ENCODE measurements around the gene OR8K1. TPM values are rescaled to one million over a fixed set of nuclear protein-coding genes. Genes with fewer than 3 reads are reported as not detected.

The OR8K1 gene
- total and polyA plus RNA-seq, 2 experiments from 2014 or later: not detected

- Histone ChIP-seq H3K9me3 (ENCODE audit: low read depth) (no peaks in the 10 kb centered on the region), H3K36me3 (ENCODE audit: low read depth) (no peaks in the 10 kb centered on the region), H3K4me1 (ENCODE audit: insufficient read depth) (no peaks in the 10 kb centered on the region), H3K27me3 (replicated peaks; ENCODE audit: insufficient read depth) (no peaks in the 10 kb centered on the region), H3F3A (ENCODE audit: insufficient read depth) (no peaks in the 10 kb centered on the region), H3K4me3 (no peak overlapping the region), H3K79me2 (ENCODE audit: insufficient read depth) (no peaks in the 10 kb centered on the region), H3K4me2 (ENCODE audit: unreplicated experiment) (no peak overlapping the region), H4K20me1 (ENCODE audit: insufficient read depth) (no peaks in the 10 kb centered on the region), H3K9ac (no peak overlapping the region), H3K27ac (no peak overlapping the region), H2AFZ (no peak overlapping the region), H3K9me2 (ENCODE audit: insufficient read depth) (no peaks in the 10 kb centered on the region)
- TF ChIP-seq EZH2phosphoT487 (IDR thresholded peaks at IDR 0.05; ENCODE audit: insufficient read depth, low read depth) (no peak), EZH2 (IDR thresholded peaks at IDR 0.05; ENCODE audit: insufficient read depth, poor library complexity, severe bottlenecking) (no peak)
- in situ Hi-C loops (cut with MboI): no loop called here
- WGBS, 2 experiments (ENCODE audit: low coverage in 1 of 2, low lambda C conversion rate in 2 of 2, missing lambda C conversion rate in 2 of 2): 55 to 56% methylated on average over 34 of the region's 34 CpGs
- DNase-seq: no peak
Measured at GRCh38 chr11:56331861-56332491, 13.9 kb upstream of the OR8K1 start.

GRCh38 chr11:56333156-56333555, 12.7 kb upstream of the OR8K1 start:
- no peak overlapping the region for H3K27ac ChIP-seq
- no peaks in the 10 kb centered on the region for H3K4me1 ChIP-seq (ENCODE audit: insufficient read depth)
- no peaks in the 10 kb centered on the region for H3K79me2 ChIP-seq (ENCODE audit: insufficient read depth)
- TF ChIP-seq EZH2 (IDR thresholded peaks at IDR 0.05; ENCODE audit: insufficient read depth, poor library complexity, severe bottlenecking) (no peak), EZH2phosphoT487 (IDR thresholded peaks at IDR 0.05; ENCODE audit: insufficient read depth, low read depth) (no peak)
- in situ Hi-C loops (cut with MboI): no loop called here
- DNase-seq: no peak
- no peak overlapping the region for H3K9ac ChIP-seq
- no peaks in the 10 kb centered on the region for H3K36me3 ChIP-seq (ENCODE audit: low read depth)
- H4K20me1 ChIP-seq (ENCODE audit: insufficient read depth): no peaks in the 10 kb centered on the region
- no peaks in the 10 kb centered on the region for H3K9me2 ChIP-seq (ENCODE audit: insufficient read depth)
- no peaks in the 10 kb centered on the region for H3F3A ChIP-seq (ENCODE audit: insufficient read depth)
- H3K4me3 ChIP-seq: no peak overlapping the region
- H3K4me2 ChIP-seq (ENCODE audit: unreplicated experiment): no peak overlapping the region
- H3K9me3 ChIP-seq (ENCODE audit: low read depth): no peaks in the 10 kb centered on the region
- WGBS, 2 experiments (ENCODE audit: low coverage in 1 of 2, low lambda C conversion rate in 2 of 2, missing lambda C conversion rate in 2 of 2): 0 to 6% methylated on average over 3 of the region's 3 CpGs
- H2AFZ ChIP-seq: no peak overlapping the region
- H3K27me3 ChIP-seq (replicated peaks; ENCODE audit: insufficient read depth): no peaks in the 10 kb centered on the region

- Histone ChIP-seq H3K4me1 (ENCODE audit: insufficient read depth) (no peaks in the 10 kb centered on the region), H3K9me3 (ENCODE audit: low read depth) (no peaks in the 10 kb centered on the region), H2AFZ (no peak overlapping the region), H3F3A (ENCODE audit: insufficient read depth) (no peaks in the 10 kb centered on the region), H3K79me2 (ENCODE audit: insufficient read depth) (no peaks in the 10 kb centered on the region), H3K4me2 (ENCODE audit: unreplicated experiment) (no peak overlapping the region), H3K9ac (no peak overlapping the region), H3K4me3 (no peak overlapping the region), H4K20me1 (ENCODE audit: insufficient read depth) (no peaks in the 10 kb centered on the region), H3K36me3 (ENCODE audit: low read depth) (no peaks in the 10 kb centered on the region), H3K27me3 (replicated peaks; ENCODE audit: insufficient read depth) (no peaks in the 10 kb centered on the region), H3K27ac (no peak overlapping the region), H3K9me2 (ENCODE audit: insufficient read depth) (no peaks in the 10 kb centered on the region)
- in situ Hi-C loops (cut with MboI): no loop called here
- DNase-seq: no peak
- TF ChIP-seq EZH2 (IDR thresholded peaks at IDR 0.05; ENCODE audit: insufficient read depth, poor library complexity, severe bottlenecking): no peak
- TF ChIP-seq EZH2phosphoT487 (IDR thresholded peaks at IDR 0.05; ENCODE audit: insufficient read depth, low read depth): no peak
Measured at GRCh38 chr11:56340289-56340688, 5.5 kb upstream of the OR8K1 start.

- H4K20me1 ChIP-seq (ENCODE audit: insufficient read depth): no peaks in the 10 kb centered on the region
- no peaks in the 10 kb centered on the region for H3F3A ChIP-seq (ENCODE audit: insufficient read depth)
- no peak for TF ChIP-seq EZH2phosphoT487 (IDR thresholded peaks at IDR 0.05; ENCODE audit: insufficient read depth, low read depth)
Measured at GRCh38 chr11:56353991-56354390, 8.2 kb downstream of the OR8K1 start, which contains the start of gene OR8J1. Gene OR8J1 (plus strand): TSS chr11:56354291. CDS start chr11:56360247, 5,956 bp downstream.

GRCh38 chr11:56375324-56375723, 29.5 kb downstream of the OR8K1 start, which contains the start of gene OR8U1:
Gene OR8U1 (plus strand): TSS chr11:56375624. CDS start chr11:56375624, 0 bp downstream.
- Histone ChIP-seq H3K9ac (no peak within 1 kb of the TSS), H3K4me1 (ENCODE audit: insufficient read depth) (no peaks in the 10 kb centered on the region), H3K9me2 (ENCODE audit: insufficient read depth) (no peaks in the 10 kb centered on the region), H3K4me3 (no peak within 1 kb of the TSS), H3K79me2 (ENCODE audit: insufficient read depth) (no peaks in the 10 kb centered on the region), H3K36me3 (ENCODE audit: low read depth) (no peaks in the 10 kb centered on the region), H4K20me1 (ENCODE audit: insufficient read depth) (no peaks in the 10 kb centered on the region), H3K4me2 (ENCODE audit: unreplicated experiment) (no peak within 1 kb of the TSS), H3K27me3 (replicated peaks; ENCODE audit: insufficient read depth) (no peaks in the 10 kb centered on the region), H3F3A (ENCODE audit: insufficient read depth) (no peaks in the 10 kb centered on the region), H2AFZ (no peak within 1 kb of the TSS), H3K9me3 (ENCODE audit: low read depth) (no peaks in the 10 kb centered on the region), H3K27ac (no peak within 1 kb of the TSS)
- TF ChIP-seq EZH2phosphoT487 (IDR thresholded peaks at IDR 0.05; ENCODE audit: insufficient read depth, low read depth) (no peak), EZH2 (IDR thresholded peaks at IDR 0.05; ENCODE audit: insufficient read depth, poor library complexity, severe bottlenecking) (no peak)
- WGBS, 2 experiments (ENCODE audit: low coverage in 1 of 2, low lambda C conversion rate in 2 of 2, missing lambda C conversion rate in 2 of 2): 29 to 34% methylated on average over 2 of the region's 2 CpGs
- in situ Hi-C loops (cut with MboI): no loop called here
- no peak for DNase-seq

More at GRCh38 chr11:56353991-56354390, 8.2 kb downstream of the OR8K1 start, which contains the start of gene OR8J1:
- no peak for DNase-seq
- H3K27me3 ChIP-seq (replicated peaks; ENCODE audit: insufficient read depth): no peaks in the 10 kb centered on the region
- no peak within 1 kb of the TSS for H3K4me3 ChIP-seq
- H3K9me2 ChIP-seq (ENCODE audit: insufficient read depth): no peaks in the 10 kb centered on the region
- WGBS, 2 experiments (ENCODE audit: low coverage in 1 of 2, low lambda C conversion rate in 2 of 2, missing lambda C conversion rate in 2 of 2): 23 to 44% methylated on average over 2 of the region's 2 CpGs
- no peak within 1 kb of the TSS for H2AFZ ChIP-seq
- H3K9ac ChIP-seq: no peak within 1 kb of the TSS
- no peaks in the 10 kb centered on the region for H3K79me2 ChIP-seq (ENCODE audit: insufficient read depth)
- H3K4me2 ChIP-seq (ENCODE audit: unreplicated experiment): no peak within 1 kb of the TSS
- H3K27ac ChIP-seq: no peak within 1 kb of the TSS
- H3K9me3 ChIP-seq (ENCODE audit: low read depth): no peaks in the 10 kb centered on the region
- in situ Hi-C loops (cut with MboI): no loop called here
- H3K36me3 ChIP-seq (ENCODE audit: low read depth): no peaks in the 10 kb centered on the region
- H3K4me1 ChIP-seq (ENCODE audit: insufficient read depth): no peaks in the 10 kb centered on the region
